GM19099 (cell line): ENCODE measurements around the gene DEFB123.

Experiments used
- POLR2A ChIP-seq: IDR thresholded peaks from 3 replicates; pipeline ENCODE4 v1.6.1; 2011; ENCODE audit warnings: low read depth; ENCODE audit not compliant: insufficient read length; ENCODE audit errors: extremely low read depth

Gene DEFB123

GRCh38 chr20:31440012-31440659 lies at the start of gene DEFB123:
TSS of gene DEFB123 (plus strand) at chr20:31440632. CDS start at chr20:31440699, 67 bp downstream.
- no peak for TF ChIP-seq POLR2A

- TF ChIP-seq POLR2A = no peak
Observed at GRCh38 chr20:31392836-31393235, 47.6 kb upstream of the DEFB123 start.

DNA sequence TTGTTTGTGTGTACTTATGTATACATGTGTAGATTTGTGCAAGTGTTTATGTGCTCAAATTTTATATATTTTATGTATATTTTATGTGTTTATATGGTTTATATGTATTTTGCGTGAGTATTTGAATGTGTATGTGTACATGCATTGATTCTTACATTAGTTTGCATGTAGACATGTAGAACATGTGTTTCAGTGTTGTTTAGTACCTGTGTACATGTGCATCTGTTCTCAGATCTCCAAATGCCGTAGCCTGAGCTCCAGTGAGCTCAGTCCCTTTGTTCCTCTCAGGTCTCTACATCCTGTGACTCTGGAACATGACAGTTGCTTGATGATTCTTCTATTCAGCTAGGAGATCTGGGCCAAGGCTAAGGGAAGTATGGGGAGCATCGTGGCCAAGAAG lies 45.5 kb upstream of the DEFB123 start:
- TF ChIP-seq POLR2A = no peak

DNA sequence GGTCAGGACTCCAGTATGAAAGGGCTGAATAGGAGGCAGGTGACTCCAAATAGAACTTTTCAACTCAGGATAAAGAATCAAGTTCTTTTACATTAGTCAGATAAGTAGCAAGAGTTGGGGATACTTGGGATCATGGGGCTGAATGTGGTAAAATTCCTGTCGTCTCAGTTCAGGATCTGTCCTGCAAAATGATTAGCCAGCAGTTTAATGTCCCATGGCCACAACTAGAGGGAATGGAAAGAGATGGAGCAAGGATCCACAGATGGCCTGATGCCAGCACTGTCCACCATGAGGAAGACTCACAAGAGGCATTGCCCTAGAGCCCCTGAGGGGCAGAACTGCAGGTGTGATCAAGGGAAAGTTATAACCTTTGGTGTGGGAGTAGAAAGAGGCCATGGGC lies 36.5 kb upstream of the DEFB123 start:
- no peak for TF ChIP-seq POLR2A

DNA sequence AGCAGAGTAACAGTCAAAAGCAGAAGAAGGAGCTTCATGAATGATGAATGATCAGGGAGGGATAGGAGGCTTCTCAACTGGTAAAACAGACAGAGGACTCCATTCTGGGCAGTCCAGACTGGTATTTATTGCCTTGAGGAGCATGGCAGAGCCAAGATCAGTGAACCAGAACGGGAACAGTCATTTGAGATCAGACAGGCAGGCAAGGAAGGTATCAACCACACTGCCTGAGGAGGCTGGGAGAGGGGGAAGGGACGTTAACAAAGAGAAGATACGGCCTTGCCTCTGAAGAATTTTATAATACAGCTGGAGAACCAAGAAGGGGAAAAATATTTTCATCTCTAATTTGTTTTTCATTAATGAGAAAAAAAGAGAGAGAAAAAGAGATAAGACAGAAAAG lies 34.3 kb upstream of the DEFB123 start, which contains the start of gene DEFB121:
Gene DEFB121, minus strand, starts transcription at position 101 of the 400 bp plus-strand sequence. Its CDS starts 63 bp downstream, at position 38.
- TF ChIP-seq POLR2A = no peak

DNA sequence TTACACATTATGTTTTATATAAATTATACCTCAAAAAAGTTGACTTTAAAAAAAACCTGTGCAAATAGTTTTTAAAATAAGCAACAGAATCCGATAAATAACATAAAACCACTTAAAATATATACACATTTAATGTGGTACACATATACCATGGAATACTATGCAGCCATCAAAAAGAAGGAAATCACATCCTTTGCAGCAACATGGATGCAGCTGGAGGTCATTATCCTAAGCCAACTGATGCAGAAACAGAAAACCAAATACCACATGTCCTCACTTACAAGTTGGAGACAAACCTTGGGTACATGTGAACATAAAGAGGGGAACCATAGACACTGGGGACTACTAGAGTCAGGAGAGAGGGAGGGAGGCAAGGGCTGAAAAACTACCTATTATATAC lies 30.4 kb upstream of the DEFB123 start:
- TF ChIP-seq POLR2A = no peak

DNA sequence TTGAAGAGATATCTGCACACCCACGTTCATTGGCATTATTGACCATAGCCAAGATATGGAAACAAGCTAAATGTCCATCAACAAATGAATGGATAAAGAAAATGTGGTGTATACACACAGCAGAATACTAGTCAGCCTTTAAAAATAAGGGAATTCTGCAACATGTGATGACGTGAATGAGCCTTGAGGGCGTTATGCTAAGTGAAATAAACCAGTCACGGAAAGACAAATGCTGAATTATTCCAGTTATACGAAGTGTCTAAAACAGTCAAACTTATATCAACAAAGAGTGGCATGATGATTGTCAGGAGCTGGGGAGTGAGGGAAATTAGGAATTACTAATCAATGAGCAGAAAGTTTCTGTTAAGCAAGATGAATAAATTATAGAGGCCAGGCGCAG lies 26.1 kb upstream of the DEFB123 start:
- no peak for TF ChIP-seq POLR2A

- no peak for TF ChIP-seq POLR2A
Observed at GRCh38 chr20:31415653-31416052, 24.8 kb upstream of the DEFB123 start.

- no peak for TF ChIP-seq POLR2A
Observed at GRCh38 chr20:31418307-31418706, 22.1 kb upstream of the DEFB123 start.

- TF ChIP-seq POLR2A = no peak
Observed at GRCh38 chr20:31425797-31426196, 14.6 kb upstream of the DEFB123 start.

DNA sequence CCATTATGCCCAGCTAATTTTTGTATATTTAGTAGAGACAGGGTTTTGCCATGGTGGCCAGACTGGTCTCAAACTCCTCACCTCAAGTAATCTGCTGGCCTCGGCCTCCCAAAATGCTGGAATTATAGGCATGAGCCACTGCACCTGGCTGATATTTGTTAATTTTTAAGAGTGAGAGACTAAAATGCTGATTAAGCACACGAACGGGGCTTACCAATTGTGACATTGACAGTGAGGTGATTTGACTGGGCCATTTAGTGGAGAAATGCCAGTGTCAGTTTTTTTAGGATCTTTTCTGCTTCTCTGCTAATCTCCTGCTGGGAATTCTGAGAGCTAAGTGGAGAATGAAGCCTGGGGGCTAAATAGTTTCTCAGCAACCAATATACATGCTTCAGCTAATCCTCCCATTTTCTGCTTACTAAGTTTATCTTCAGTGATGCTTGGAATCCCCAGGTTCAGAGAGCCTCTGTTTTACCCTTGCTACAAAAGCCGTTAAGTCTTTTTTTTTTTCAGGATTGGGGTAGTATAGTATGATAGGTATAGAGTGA lies 9.8 kb upstream of the DEFB123 start:
- no peak for TF ChIP-seq POLR2A

DNA sequence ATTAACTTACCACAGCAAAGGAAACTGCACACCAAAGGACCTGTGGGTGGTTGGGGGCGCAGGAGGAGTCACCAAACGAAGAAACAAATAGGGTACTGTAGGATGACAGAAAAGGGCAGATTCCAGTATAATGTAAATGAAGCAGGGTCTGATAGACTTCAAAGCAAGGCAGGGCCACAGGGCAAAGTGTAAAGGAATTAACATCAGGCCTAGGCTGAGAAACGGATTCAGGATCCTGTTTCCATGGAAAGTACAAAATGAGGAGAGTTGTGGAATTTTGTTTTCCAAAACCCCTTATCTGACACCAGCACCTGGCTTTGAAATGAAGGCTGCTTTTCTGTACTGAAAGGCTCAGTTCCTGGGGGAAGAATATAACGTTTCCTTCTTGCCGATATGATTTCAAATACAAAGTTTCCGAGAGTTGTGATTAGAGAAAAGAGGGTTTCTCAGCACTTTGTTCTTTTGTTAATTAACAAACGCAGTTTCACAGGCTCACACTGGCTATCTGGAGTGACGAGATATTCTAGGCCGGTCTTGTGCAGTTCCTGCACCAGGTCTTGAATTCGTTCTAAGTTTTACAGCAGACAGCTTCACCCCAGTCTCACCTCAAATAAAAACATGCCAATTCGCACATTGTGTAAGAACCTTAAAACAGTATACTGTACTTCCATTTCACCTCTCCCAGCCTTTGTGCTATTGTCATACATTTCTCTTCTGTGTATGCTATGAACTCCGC lies 5.8 kb downstream of the DEFB123 start:
- no peak for TF ChIP-seq POLR2A

- no peak for TF ChIP-seq POLR2A
Observed at GRCh38 chr20:31449511-31450414, 9.3 kb downstream of the DEFB123 start.

DNA sequence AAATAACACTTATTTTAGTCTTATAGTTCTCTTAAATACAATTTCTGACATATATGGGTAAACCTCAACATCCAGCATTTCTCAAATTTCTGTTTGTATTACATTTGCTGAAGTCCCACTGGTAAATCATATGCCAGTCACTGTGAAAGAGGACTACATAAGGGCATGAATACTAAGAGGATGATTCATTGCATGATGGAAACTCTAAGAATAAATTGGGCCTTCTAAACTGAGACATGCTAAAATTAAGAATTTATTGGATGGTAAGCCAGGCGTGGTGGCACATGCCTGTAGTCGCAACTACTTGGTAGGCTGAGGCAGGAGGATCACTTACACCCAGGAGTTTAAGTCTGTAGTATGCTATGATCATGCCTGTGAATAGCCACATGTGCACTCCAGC lies 12.1 kb downstream of the DEFB123 start:
- no peak for TF ChIP-seq POLR2A

GRCh38 chr20:31454361-31454760 lies 13.9 kb downstream of the DEFB123 start:
- no peak for TF ChIP-seq POLR2A
